Esophagus (tissue), 2 donors: ENCODE data around the gene OOSP3. TPM values are rescaled to one million over a fixed set of nuclear protein-coding genes. Genes with fewer than 3 reads are reported as not detected.
"Not testable (repeated sequence)": the region's sequence is repeated elsewhere in the genome, so short reads cannot be mapped to it uniquely, and the experiment has no call there.

Experiments
- H3K27ac ChIP-seq, 2 donors: one replicate each; pipeline ENCODE4 v1.5.1; 2013; ENCODE audit warnings: low read depth in 2 of 2, mild to moderate bottlenecking in 2 of 2, inconsistent platforms in 1 of 2, low read length in 1 of 2, moderate library complexity in 1 of 2
- H3K27me3 ChIP-seq, 2 donors: one replicate each; pipeline ENCODE4 v1.6.1; 2013; ENCODE audit warnings: low read length in 2 of 2, control low read depth in 1 of 2, mild to moderate bottlenecking in 1 of 2; ENCODE audit not compliant: insufficient read depth in 2 of 2, control insufficient read depth in 1 of 2
- H3K36me3 ChIP-seq, 2 donors: one replicate each; pipeline ENCODE4 v1.6.1; 2013; ENCODE audit warnings: low read length in 1 of 2; ENCODE audit not compliant: control insufficient read depth in 2 of 2, insufficient read depth in 2 of 2
- H3K4me1 ChIP-seq, 2 donors: one replicate each; pipeline ENCODE4 v1.6.1; 2013; ENCODE audit warnings: low read length in 1 of 2; ENCODE audit not compliant: control insufficient read depth in 2 of 2, insufficient read depth in 2 of 2
- H3K4me3 ChIP-seq, 2 donors: one replicate each; pipeline ENCODE4 v1.5.1; 2013; ENCODE audit warnings: low read length in 2 of 2, mild to moderate bottlenecking in 2 of 2, low read depth in 1 of 2, moderate library complexity in 1 of 2
- H3K9me3 ChIP-seq, 2 donors: one replicate each; pipeline ENCODE4 v1.6.1; 2013; ENCODE audit warnings: mild to moderate bottlenecking in 2 of 2, low read depth in 1 of 2, low read length in 1 of 2, moderate library complexity in 1 of 2; ENCODE audit not compliant: control insufficient read depth in 2 of 2, insufficient read depth in 1 of 2
- WGBS, 2 donors: extraction: QIAGEN DNeasy Blood & Tissue Kit; methylation state at CpG; one replicate each; pipeline ENCODE4 v1.1.7; 2013; 5-methylcytosine and 5-hydroxymethylcytosine counted together
- polyA plus RNA-seq, 2 donors: library from polyadenylated mRNA; stranded (reverse); fragments of 200-250 nt; gene quantifications; one replicate each; pipeline ENCODE4 v1.2.3, GENCODE V29; 2013
- donor health status: healthy with polysubstance abuse.
- donor health status: Bipolar disorder and iron deficiency.

The OOSP3 gene
- polyA plus RNA-seq, 2 donors: not detected

GRCh38 chr11:59898046-59898445, 19.5 kb downstream of the OOSP3 start:
- 96 to 97% methylated on average over 31 of the region's 31 CpGs for WGBS, 2 donors
- Histone ChIP-seq H3K4me1 (no peaks in the 10 kb centered on the region), H3K36me3 (no peaks in the 10 kb centered on the region), H3K4me3 (no peak overlapping the region), H3K27ac (no peak overlapping the region), H3K27me3 (no peaks in the 10 kb centered on the region), H3K9me3 (no peaks in the 10 kb centered on the region)

GRCh38 chr11:59898650-59899049, 20.1 kb downstream of the OOSP3 start:
- no peaks in the 10 kb centered on the region for H3K4me1 ChIP-seq
- H3K27me3 ChIP-seq: no peaks in the 10 kb centered on the region
- H3K36me3 ChIP-seq: no peaks in the 10 kb centered on the region
- no peaks in the 10 kb centered on the region for H3K9me3 ChIP-seq
- H3K4me3 ChIP-seq: no peak overlapping the region
- no peak overlapping the region for H3K27ac ChIP-seq
- 84 to 87% methylated on average over 7 of the region's 7 CpGs for WGBS, 2 donors

GRCh38 chr11:59899532-59899931, 20.9 kb downstream of the OOSP3 start:
- Histone ChIP-seq H3K36me3 (no peaks in the 10 kb centered on the region), H3K4me1 (no peaks in the 10 kb centered on the region), H3K27me3 (no peaks in the 10 kb centered on the region), H3K9me3 (no peaks in the 10 kb centered on the region), H3K27ac (no peak overlapping the region), H3K4me3 (no peak overlapping the region)
- 78 to 85% methylated on average over 11 of the region's 11 CpGs for WGBS, 2 donors

GRCh38 chr11:59900366-59901126, 22.0 kb downstream of the OOSP3 start:
- Histone ChIP-seq H3K27me3 (no peaks in the 10 kb centered on the region), H3K4me3 (no peak overlapping the region), H3K4me1 (no peaks in the 10 kb centered on the region), H3K9me3 (peaks cover 0 to 4% of the 10 kb centered on the region in 2 donors), H3K27ac (no peak overlapping the region), H3K36me3 (no peaks in the 10 kb centered on the region)
- 61 to 65% methylated on average over 6 of the region's 6 CpGs for WGBS, 2 donors

- H3K27ac ChIP-seq: no peak overlapping the region
- no peaks in the 10 kb centered on the region for H3K27me3 ChIP-seq
- 21 to 23% methylated on average over 1 of the region's 1 CpG for WGBS, 2 donors
- H3K4me3 ChIP-seq: no peak overlapping the region
- peaks cover 0 to 4% of the 10 kb centered on the region in 2 donors for H3K9me3 ChIP-seq
- no peaks in the 10 kb centered on the region for H3K4me1 ChIP-seq
- H3K36me3 ChIP-seq: no peaks in the 10 kb centered on the region
Observed at GRCh38 chr11:59901306-59901705, 22.7 kb downstream of the OOSP3 start.

- H3K9me3 ChIP-seq, H3K4me1 ChIP-seq, H3K27me3 ChIP-seq, H3K27ac ChIP-seq, H3K36me3 ChIP-seq, H3K4me3 ChIP-seq: not testable (repeated sequence)
- WGBS, 2 donors: 80 to 93% methylated on average over 2 of the region's 2 CpGs
Observed at GRCh38 chr11:59903569-59903968, 25.0 kb downstream of the OOSP3 start.

GRCh38 chr11:59918480-59918879, 39.9 kb downstream of the OOSP3 start:
- Histone ChIP-seq H3K27ac (no peak overlapping the region), H3K4me1 (no peaks in the 10 kb centered on the region), H3K27me3 (no peaks in the 10 kb centered on the region), H3K36me3 (no peaks in the 10 kb centered on the region), H3K4me3 (no peak overlapping the region), H3K9me3 (peaks cover under 1 to 2% of the 10 kb centered on the region in 2 donors)
- WGBS, 2 donors: 87 to 88% methylated on average over 2 of the region's 2 CpGs

GRCh38 chr11:59918987-59919589, 40.5 kb downstream of the OOSP3 start:
- no peak overlapping the region for H3K27ac ChIP-seq
- no peaks in the 10 kb centered on the region for H3K4me1 ChIP-seq
- no peaks in the 10 kb centered on the region for H3K36me3 ChIP-seq
- H3K9me3 ChIP-seq: peaks cover 5 to 6% of the 10 kb centered on the region in 2 donors
- WGBS, 2 donors: 44 to 48% methylated on average over 3 of the region's 3 CpGs
- H3K4me3 ChIP-seq: no peak overlapping the region
- no peaks in the 10 kb centered on the region for H3K27me3 ChIP-seq

- H3K4me3 ChIP-seq: no peak overlapping the region
- WGBS, 2 donors: 92 to 93% methylated on average over 6 of the region's 6 CpGs
Observed at GRCh38 chr11:59923813-59924212, 45.2 kb downstream of the OOSP3 start.

GRCh38 chr11:59931688-59932087, 53.1 kb downstream of the OOSP3 start:
- Histone ChIP-seq H3K4me3 (no peak overlapping the region), H3K4me1 (no peaks in the 10 kb centered on the region), H3K27me3 (no peaks in the 10 kb centered on the region), H3K27ac (no peak overlapping the region), H3K36me3 (no peaks in the 10 kb centered on the region), H3K9me3 (peaks cover 3 to 7% of the 10 kb centered on the region in 2 donors)
- 55 to 78% methylated on average over 1 of the region's 1 CpG for WGBS, 2 donors

More at GRCh38 chr11:59923813-59924212, 45.2 kb downstream of the OOSP3 start:
- Histone ChIP-seq H3K27ac (no peak overlapping the region), H3K27me3 (no peaks in the 10 kb centered on the region), H3K36me3 (no peaks in the 10 kb centered on the region), H3K9me3 (peaks cover 4 to 7% of the 10 kb centered on the region in 2 donors), H3K4me1 (no peaks in the 10 kb centered on the region)
